GM12875 (cell line): ENCODE data around the gene ZNF689.

Source experiments
- H3K4me3 ChIP-seq: one replicate; pipeline ENCODE4 v1.5.1; 2011; ENCODE audit warnings: low read depth, low read length, control low read depth
- CTCF ChIP-seq: IDR thresholded peaks from 2 replicates; pipeline ENCODE4 v1.5.1; 2011; ENCODE audit warnings: low read depth, mild to moderate bottlenecking, control low read depth, inconsistent platforms, low read length, moderate library complexity, borderline replicate concordance; ENCODE audit not compliant: insufficient read depth

The ZNF689 gene

DNA sequence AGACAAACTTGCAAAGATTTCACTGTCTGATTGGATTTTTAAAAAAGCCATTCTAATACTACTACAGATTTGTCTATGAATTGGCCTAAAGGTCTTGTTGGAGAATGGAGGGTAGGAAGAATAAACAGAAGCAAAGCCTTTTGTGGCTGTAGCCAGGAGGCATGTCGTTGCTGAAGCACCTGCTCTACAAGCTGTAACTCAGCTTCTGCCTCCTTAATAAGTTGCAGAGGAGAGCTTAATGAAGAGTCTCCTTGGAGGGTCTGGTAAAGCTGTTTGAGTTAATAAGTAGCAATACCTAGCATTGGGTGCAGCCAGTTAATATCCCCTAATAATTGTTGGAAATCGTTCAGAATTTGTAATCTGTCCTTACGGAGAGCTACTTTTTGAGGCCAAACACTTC, 10.0 kb upstream of the ZNF689 start:
- no peak for TF ChIP-seq CTCF
- H3K4me3 ChIP-seq, result no peak overlapping the region

DNA sequence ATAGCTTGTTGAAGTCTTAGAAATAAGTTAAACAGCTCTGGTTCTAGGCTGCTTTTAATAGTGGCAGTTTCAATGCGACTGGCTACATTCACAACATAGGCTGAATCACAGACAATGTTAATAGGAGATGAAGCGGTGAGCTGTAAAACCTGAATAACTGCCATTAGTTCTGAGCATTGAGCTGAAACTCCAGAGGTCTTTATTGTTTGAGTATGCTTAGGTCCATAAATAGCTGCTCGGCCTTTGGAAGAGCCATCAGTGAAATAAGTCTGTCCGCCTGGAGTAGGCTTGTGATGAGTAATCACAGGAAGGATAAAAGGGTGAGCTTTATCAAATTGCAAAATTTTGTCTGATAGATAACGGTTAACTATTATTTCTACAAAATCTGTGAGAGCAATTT, 9.4 kb upstream of the ZNF689 start:
- H3K4me3 ChIP-seq, result no peak overlapping the region

GRCh38 chr16:30619202-30619601, 9.0 kb upstream of the ZNF689 start:
- TF ChIP-seq CTCF, result no peak
- H3K4me3 ChIP-seq, result no peak overlapping the region

More for the DNA sequence above, 9.4 kb upstream of the ZNF689 start:
- no peak for TF ChIP-seq CTCF

GRCh38 chr16:30615358-30616091, 5.3 kb upstream of the ZNF689 start:
- H3K4me3 ChIP-seq, result no peak overlapping the region
- TF ChIP-seq CTCF, result peak; percentile 72

DNA sequence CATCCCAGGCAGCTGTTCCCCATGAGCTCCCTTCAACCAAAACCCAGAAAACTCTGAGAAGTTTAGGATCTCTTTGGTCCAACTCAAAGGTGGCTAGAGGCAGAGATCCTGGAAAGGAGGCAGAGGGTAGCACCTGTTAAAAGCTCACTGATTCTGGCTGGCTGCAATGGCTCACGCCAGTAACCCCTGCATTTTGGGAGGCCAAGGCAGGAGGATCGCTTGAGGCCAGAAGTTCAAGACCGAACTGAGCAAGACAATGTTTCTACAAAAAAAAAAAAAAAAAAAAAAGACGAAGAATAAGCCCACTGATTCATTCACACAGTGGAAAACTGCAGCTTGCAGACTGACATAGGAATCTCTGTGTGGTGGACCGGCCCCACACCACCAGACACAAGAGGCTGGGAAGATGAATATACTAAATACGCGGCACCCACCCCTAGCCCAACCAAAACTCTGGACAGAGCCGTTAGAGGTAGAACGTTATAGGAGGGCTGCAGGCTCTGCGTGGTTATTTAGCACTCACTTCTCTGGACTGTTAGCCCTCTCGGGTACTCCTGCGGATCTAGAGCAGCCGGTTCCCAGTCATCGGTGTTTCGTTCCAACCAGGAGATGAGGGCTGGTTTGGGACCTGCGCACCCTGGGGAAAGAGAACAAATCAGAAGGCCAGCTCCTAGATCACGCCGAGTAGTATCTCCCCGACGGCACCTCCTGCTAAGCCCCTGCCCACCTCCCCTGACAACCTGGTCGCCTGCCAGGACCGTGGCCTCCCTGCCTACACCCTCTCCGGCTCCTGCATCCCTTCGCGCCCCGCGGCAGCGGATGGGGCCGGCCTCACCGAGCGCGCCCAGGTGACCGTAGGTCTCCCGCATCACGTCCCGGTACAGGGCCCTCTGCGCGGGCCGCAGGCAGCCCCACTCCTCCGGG, 925 bp downstream of the ZNF689 start:
- peak overlapping the region; percentile 92 for H3K4me3 ChIP-seq
- TF ChIP-seq CTCF, result no peak

- no peak for TF ChIP-seq CTCF
- H3K4me3 ChIP-seq, result no peak overlapping the region
Measured at GRCh38 chr16:30606004-30606403, 4.2 kb downstream of the ZNF689 start.
